Uterus (tissue), 2 donors: ENCODE data around the gene CDK5RAP3.

Source experiments
- POLR2A ChIP-seq, 2 donors: fragments of 450-650 bp; IDR thresholded peaks; one replicate each; pipeline ENCODE4 v1.6.1; 2016; ENCODE audit warnings: antibody characterized with exemption in 2 of 2, mild to moderate bottlenecking in 1 of 2, moderate library complexity in 1 of 2
- TF ChIP-seq, protein P1 (sequence below), 4 experiments: fragments of 200-600 bp in 2 of 4; fragments of 450-650 bp in 2 of 4; sonication (generic) in 2 of 4; IDR thresholded peaks; one replicate each; pipeline ENCODE4 v1.5.1; 2016 to 2019; ENCODE audit warnings: antibody characterized with exemption in 4 of 4, mild to moderate bottlenecking in 2 of 4, moderate library complexity in 1 of 4

DNA sequence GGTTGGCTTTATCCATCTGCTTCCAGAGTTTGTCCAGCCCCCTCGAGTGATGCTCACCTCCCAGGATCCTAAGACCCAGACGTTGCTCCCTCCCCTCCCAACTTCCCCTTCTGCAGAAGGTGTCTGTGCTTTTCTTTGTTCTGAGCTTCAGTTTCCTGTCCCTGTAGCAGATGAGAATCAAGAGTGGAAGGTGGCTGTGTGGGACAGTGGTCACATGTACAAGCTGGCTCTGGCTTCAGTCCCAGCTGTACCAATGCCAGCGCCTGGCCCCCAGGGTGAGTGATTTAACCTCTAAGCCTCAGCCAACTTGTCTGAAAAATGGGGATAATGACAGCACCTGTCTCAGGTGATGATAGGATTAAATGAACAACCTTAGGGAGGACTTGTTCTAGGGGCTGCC, 21.0 kb upstream of the CDK5RAP3 start:
- TF ChIP-seq POLR2A (IDR thresholded peaks at IDR 0.05): no peak
- TF ChIP-seq, protein P1, sequence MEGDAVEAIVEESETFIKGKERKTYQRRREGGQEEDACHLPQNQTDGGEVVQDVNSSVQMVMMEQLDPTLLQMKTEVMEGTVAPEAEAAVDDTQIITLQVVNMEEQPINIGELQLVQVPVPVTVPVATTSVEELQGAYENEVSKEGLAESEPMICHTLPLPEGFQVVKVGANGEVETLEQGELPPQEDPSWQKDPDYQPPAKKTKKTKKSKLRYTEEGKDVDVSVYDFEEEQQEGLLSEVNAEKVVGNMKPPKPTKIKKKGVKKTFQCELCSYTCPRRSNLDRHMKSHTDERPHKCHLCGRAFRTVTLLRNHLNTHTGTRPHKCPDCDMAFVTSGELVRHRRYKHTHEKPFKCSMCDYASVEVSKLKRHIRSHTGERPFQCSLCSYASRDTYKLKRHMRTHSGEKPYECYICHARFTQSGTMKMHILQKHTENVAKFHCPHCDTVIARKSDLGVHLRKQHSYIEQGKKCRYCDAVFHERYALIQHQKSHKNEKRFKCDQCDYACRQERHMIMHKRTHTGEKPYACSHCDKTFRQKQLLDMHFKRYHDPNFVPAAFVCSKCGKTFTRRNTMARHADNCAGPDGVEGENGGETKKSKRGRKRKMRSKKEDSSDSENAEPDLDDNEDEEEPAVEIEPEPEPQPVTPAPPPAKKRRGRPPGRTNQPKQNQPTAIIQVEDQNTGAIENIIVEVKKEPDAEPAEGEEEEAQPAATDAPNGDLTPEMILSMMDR (IDR thresholded peaks at IDR 0.05): no peak
